Psoas muscle (tissue), 8 donors: ENCODE results near the gene NRP1. TPM values are rescaled to one million over a fixed set of nuclear protein-coding genes. Genes with fewer than 3 reads are reported as not detected.

Experiments used
- ATAC-seq, 4 donors: fragments of 200-7000 bp; cut with Tn5 transposase; one replicate each; pipeline ENCODE4 v1.9.1; 2020; ENCODE audit warnings: moderate library complexity in 3 of 4, mild to moderate bottlenecking in 2 of 4
- DNase-seq, 2 donors: peaks; one replicate each; pipeline ENCODE4 v3.0.0-alpha.2; 2020
- H3K27ac ChIP-seq: fragments of 200-600 bp; one replicate; pipeline ENCODE4 v1.8.0; 2022
- H3K27me3 ChIP-seq, 3 donors: fragments of 200-600 bp in 1 of 3; one replicate each; pipeline versions ENCODE4 v1.6.1 to v1.8.0; 2013 to 2022; ENCODE audit warnings: low read length in 2 of 3, mild to moderate bottlenecking in 2 of 3, moderate library complexity in 1 of 3; ENCODE audit not compliant: insufficient read depth in 3 of 3
- H3K36me3 ChIP-seq, 2 donors: fragments of 200-600 bp in 1 of 2; one replicate each; pipeline versions ENCODE4 v1.6.1 to v1.8.0; 2013 to 2022; ENCODE audit warnings: low read depth in 1 of 2, mild to moderate bottlenecking in 1 of 2, moderate library complexity in 1 of 2; ENCODE audit not compliant: insufficient read depth in 1 of 2
- H3K4me1 ChIP-seq: fragments of 200-600 bp; one replicate; pipeline ENCODE4 v1.8.0; 2022
- H3K4me3 ChIP-seq: fragments of 200-600 bp; one replicate; pipeline ENCODE4 v1.8.0; 2022; ENCODE audit warnings: mild to moderate bottlenecking
- H3K9me3 ChIP-seq: fragments of 200-600 bp; one replicate; pipeline ENCODE4 v1.8.0; 2022
- CTCF ChIP-seq: fragments of 200-600 bp; IDR thresholded peaks from one replicate; pipeline ENCODE4 v1.8.0; 2022; ENCODE audit warnings: antibody characterized with exemption
- WGBS, 3 donors: extraction: QIAGEN DNeasy Blood & Tissue Kit; methylation state at CpG; one replicate each; pipeline versions ENCODE4 v1.1.6 to v1.1.7; 2013; 5-methylcytosine and 5-hydroxymethylcytosine counted together
- intact Hi-C, 2 donors: fragments of 100-400 bp; cut with DNase I; formaldehyde crosslinking; loops; one replicate each; pipeline versions ENCODE4 v1.11.0 to v1.14.2; 2022
- polyA plus RNA-seq, 3 donors: library from polyadenylated mRNA; stranded (reverse); fragments of 200-250 nt; gene quantifications; one replicate each; pipeline ENCODE4 v1.2.3, GENCODE V29; 2013
- total RNA-seq, 4 donors: library from RNA; stranded (reverse); fragmentation: NEBNext Ultra II Directional in 2 of 4; extraction: Animal tissue kit (Norgen Biotek cat#: 25700) in 2 of 4; gene quantifications; one replicate each; pipeline versions ENCODE4 v1.2.1 to v1.2.4, GENCODE V29; 2021 to 2023
- donor health status: healthy with polysubstance abuse.
- donor health status: DM: no; HTN: no; CAD: no; lungs with moderate emphysema.
- donor health status: Bipolar disorder and iron deficiency.
- donor health status: healthy.
- donor health status: DM: yes; HTN: yes; CAD: no.
- donor health status: DM: no; HTN: no; CAD: no.
- donor health status: DM: no; HTN: no; CAD: no.
- donor health status: DM: yes; HTN: yes; CAD: no.

NRP1 gene
- total and polyA plus RNA-seq, 7 donors, result 10.9 to 54.8 (median 31.2) TPM

- 59 to 81% (median 72%) methylated on average over 2 of the region's 2 CpGs for WGBS, 3 donors
- H3K27me3 ChIP-seq, result no peaks in the 10 kb centered on the region
- peaks cover 7 to 26% of the 10 kb centered on the region in 2 donors for H3K36me3 ChIP-seq
- H3K27ac ChIP-seq, result no peak overlapping the region
- no peak for DNase-seq
- TF ChIP-seq CTCF, result no peak
- peaks cover 9% of the 10 kb centered on the region for H3K4me1 ChIP-seq
- no peak overlapping the region for H3K4me3 ChIP-seq
- intact Hi-C loops, result no loop called here
- no peak for ATAC-seq
- no peaks in the 10 kb centered on the region for H3K9me3 ChIP-seq
Observed at GRCh38 chr10:33176688-33177087, 157.8 kb downstream of the NRP1 start.

- Histone ChIP-seq H3K27me3 (no peaks in the 10 kb centered on the region), H3K4me1 (peaks cover 9% of the 10 kb centered on the region), H3K4me3 (no peak overlapping the region), H3K27ac (no peak overlapping the region), H3K36me3 (peaks cover 4 to 8% of the 10 kb centered on the region in 2 donors), H3K9me3 (no peaks in the 10 kb centered on the region)
- ATAC-seq (no peak), DNase-seq (no peak)
- 37 to 48% (median 41%) methylated on average over 5 of the region's 5 CpGs for WGBS, 3 donors
- no peak for TF ChIP-seq CTCF
- intact Hi-C loops, result no loop called here
Observed at GRCh38 chr10:33174674-33175434, 159.6 kb downstream of the NRP1 start.

- Histone ChIP-seq H3K9me3 (no peaks in the 10 kb centered on the region), H3K27me3 (no peaks in the 10 kb centered on the region), H3K27ac (no peak overlapping the region), H3K36me3 (no peaks in the 10 kb centered on the region), H3K4me1 (no peaks in the 10 kb centered on the region), H3K4me3 (no peak overlapping the region)
- intact Hi-C loops, result no loop called here
- DNase-seq (no peak), ATAC-seq (no peak)
- WGBS, 3 donors, result 37 to 43% (median 42%) methylated on average over 3 of the region's 3 CpGs
- TF ChIP-seq CTCF, result no peak
Observed at GRCh38 chr10:33165911-33166310, 168.6 kb downstream of the NRP1 start.

GRCh38 chr10:33164060-33164709 lies 170.3 kb downstream of the NRP1 start:
- WGBS, 3 donors, result 16 to 37% (median 22%) methylated on average over 9 of the region's 9 CpGs
- no peak for TF ChIP-seq CTCF
- DNase-seq (no peak), ATAC-seq (no peak)
- Histone ChIP-seq H3K4me1 (no peaks in the 10 kb centered on the region), H3K9me3 (no peaks in the 10 kb centered on the region), H3K27me3 (no peaks in the 10 kb centered on the region), H3K4me3 (no peak overlapping the region), H3K27ac (no peak overlapping the region), H3K36me3 (no peaks in the 10 kb centered on the region)
- intact Hi-C loops, result no loop called here
